GM12878 (cell line): ENCODE results near the gene TIFAB. TPM values are rescaled to one million over a fixed set of nuclear protein-coding genes. Genes with fewer than 3 reads are reported as not detected.

Experiments used
- ATAC-seq: fragments of 200-7000 bp; cut with Tn5 transposase; 3 replicates; pipeline ENCODE4 v1.9.1; 2020; ENCODE audit warnings: mild to moderate bottlenecking, moderate library complexity
- BruUV-seq: library from RNA; stranded (reverse); fragments of 400-500 nt; replicated peaks from 2 replicates; lab custom pipeline; 2021; lab: Mats Ljungman, UMichigan
- CTCF ChIA-PET: fragments of 300-600 bp; sonication (Branson Sonifier 250); formaldehyde crosslinking; extraction: SDS; loops from one replicate; lab custom pipeline; 2021; ENCODE audit warnings: inconsistent platforms; lab: Yijun Ruan, JAX
- POLR2A ChIA-PET: fragments of 350-600 bp; formaldehyde crosslinking; extraction: SDS; loops from one replicate; lab custom pipeline; 2021; ENCODE audit warnings: inconsistent platforms; lab: Charles Lee
- RAD21 ChIA-PET: fragments of 300-600 bp; sonication (Branson Sonifier 250); formaldehyde crosslinking; loops from one replicate; lab custom pipeline; 2023; ENCODE audit warnings: antibody characterized with exemption; ENCODE audit not compliant: unreplicated experiment; lab: Charles Lee
- SMC1A ChIA-PET: fragments of 300-600 bp; sonication (Branson Sonifier 250); formaldehyde crosslinking; loops from one replicate; lab custom pipeline; 2023; ENCODE audit not compliant: unreplicated experiment, uncharacterized antibody; lab: Charles Lee
- DNase-seq: peaks from one replicate; pipeline ENCODE4 v3.0.0-alpha.2; 2011; ENCODE audit warnings: low read depth, low spot score
- FAIRE-seq: peaks from 3 replicates; lab custom pipeline; 2011; peaks lifted over from hg19 to GRCh38; lab: Jason Lieb, UNC
- H2AFZ ChIP-seq: 2 replicates; pipeline ENCODE4 v1.6.0; 2011; ENCODE audit warnings: low read depth, low read length, control low read depth; ENCODE audit not compliant: control insufficient read depth
- H3K27ac ChIP-seq: 2 replicates; pipeline ENCODE4 v1.5.1; 2011; ENCODE audit warnings: control low read depth; ENCODE audit not compliant: control insufficient read depth, insufficient read depth
- H3K27me3 ChIP-seq, 2 experiments: replicated peaks in 1 of 2; 2 replicates each; pipeline versions ENCODE4 v1.6.0 to v1.6.1; 2011; ENCODE audit warnings: low read length in 1 of 2; ENCODE audit not compliant: control insufficient read depth in 2 of 2, insufficient read depth in 2 of 2
- H3K36me3 ChIP-seq, 2 experiments: 2 replicates each; pipeline ENCODE4 v1.5.1; 2011; ENCODE audit warnings: low read length in 1 of 2; ENCODE audit not compliant: control insufficient read depth in 2 of 2, insufficient read depth in 2 of 2
- H3K4me1 ChIP-seq: 2 replicates; pipeline ENCODE4 v1.6.1; 2011; ENCODE audit warnings: mild to moderate bottlenecking, low read length, moderate library complexity, mixed read lengths; ENCODE audit not compliant: control insufficient read depth, insufficient read depth
- H3K4me2 ChIP-seq: 2 replicates; pipeline ENCODE4 v1.6.0; 2011; ENCODE audit warnings: control low read depth; ENCODE audit not compliant: control insufficient read depth, insufficient read depth
- H3K4me3 ChIP-seq: fragments of 200-600 bp; sonication (generic); 2 replicates; pipeline ENCODE4 v1.5.1; 2016
- H3K79me2 ChIP-seq: 2 replicates; pipeline ENCODE4 v1.6.0; 2011; ENCODE audit warnings: low read length; ENCODE audit not compliant: control insufficient read depth, insufficient read depth
- H3K9ac ChIP-seq: 2 replicates; pipeline ENCODE4 v1.8.0; 2011; ENCODE audit warnings: low read length, control low read depth, mixed read lengths; ENCODE audit not compliant: control insufficient read depth, insufficient read depth
- H3K9me3 ChIP-seq: replicated peaks from 3 replicates; pipeline ENCODE4 v1.5.1; 2011; ENCODE audit warnings: mild to moderate bottlenecking, low read length; ENCODE audit not compliant: control insufficient read depth, insufficient read depth
- H4K20me1 ChIP-seq: 2 replicates; pipeline ENCODE4 v1.6.0; 2011; ENCODE audit not compliant: control insufficient read depth, insufficient read depth
- CBX5 ChIP-seq: sonication (generic); IDR thresholded peaks from 2 replicates; pipeline ENCODE4 v1.6.1; 2016; ENCODE audit warnings: low read depth, moderate library complexity, mild to moderate bottlenecking, inconsistent platforms
- ELK1 ChIP-seq: IDR thresholded peaks from 2 replicates; pipeline ENCODE4 v1.6.1; 2012; ENCODE audit warnings: low read depth, low read length, improper control_type of control experiment
- MTA3 ChIP-seq: IDR thresholded peaks from 2 replicates; pipeline ENCODE4 v1.6.1; 2012; ENCODE audit warnings: low read length, inconsistent platforms, borderline replicate concordance
- PKNOX1 ChIP-seq: fragments of 450-650 bp; IDR thresholded peaks from 2 replicates; pipeline ENCODE4 v1.6.1; 2016; ENCODE audit warnings: mild to moderate bottlenecking
- RELA ChIP-seq: fragments of 450-650 bp; IDR thresholded peaks from 2 replicates; pipeline ENCODE4 v1.8.0; 2014; ENCODE audit warnings: borderline replicate concordance; ENCODE audit not compliant: partially characterized antibody
- SKIL ChIP-seq: fragments of 450-650 bp; IDR thresholded peaks from 2 replicates; pipeline ENCODE4 v1.6.1; 2017; ENCODE audit warnings: mild to moderate bottlenecking, low read depth, inconsistent platforms; ENCODE audit not compliant: poor library complexity, severe bottlenecking
- ZSCAN29 ChIP-seq: fragments of 450-650 bp; IDR thresholded peaks from 2 replicates; pipeline ENCODE4 v1.6.1; 2017; ENCODE audit warnings: mild to moderate bottlenecking, moderate library complexity
- WGBS: methylation state at CpG from one replicate; pipeline ENCODE4 v1.1.6; 2016; ENCODE audit warnings: low lambda C conversion rate; ENCODE audit not compliant: insufficient replicate concordance, insufficient coverage; ENCODE audit errors: missing lambda C conversion rate; 5-methylcytosine and 5-hydroxymethylcytosine counted together
- in situ Hi-C: fragments of 300-500 bp; cut with MboI; formaldehyde crosslinking; loops from 9 replicates; pipeline ENCODE4 v1.14.3; 2018; ENCODE audit warnings: mixed read lengths
- intact Hi-C: fragments of 100-400 bp; cut with micrococcal nuclease; formaldehyde crosslinking; loops from one replicate; pipeline ENCODE4 v1.14.2; 2022; ENCODE audit not compliant: unreplicated experiment
- polyA plus RNA-seq, 11 experiments: library from polyadenylated mRNA; depleted of rRNA in 4 of 11; unstranded in 6 of 11; stranded (reverse) in 5 of 11; fragments of >200 nt; fragmentation: Nextera tagmentation in 4 of 11; fragmentation: Illumina TruSeq in 1 of 11; extraction: Ambion mirVana in 4 of 11; extraction: Trizol in 1 of 11; gene quantifications; 1 replicate in 1 of 11; 2 replicates in 10 of 11; pipeline versions ENCODE4 v1.2.1 to v1.2.3, GENCODE V29; 2011 to 2016; ENCODE audit warnings: inconsistent platforms in 2 of 11, missing spikeins in 2 of 11, low read depth in 1 of 11
- total RNA-seq, 4 experiments: library from RNA; depleted of rRNA in 3 of 4; stranded (reverse); fragments of >200 nt in 3 of 4; fragmentation: Illumina TruSeq in 1 of 4; extraction: Trizol in 1 of 4; gene quantifications; 2 replicates each; pipeline versions ENCODE4 v1.2.1 to v1.2.3, GENCODE V29; 2013 to 2021

Gene TIFAB
- total and polyA plus RNA-seq, 10 of the 15 experiments (the other 5 are each of a cell fraction or from before 2014, with no cell fraction given), result not detected

- TF ChIP-seq SKIL, result no peak
- no peak for TF ChIP-seq ELK1
- TF ChIP-seq MTA3, result no peak
- no peak for TF ChIP-seq CBX5
These were observed 16.5 kb downstream of the TIFAB start (continued) for GRCh38 chr5:135435467-135436330.

GRCh38 chr5:135434591-135435466 lies 17.3 kb downstream of the TIFAB start:
- 0 out of 2 replicates have a peak, but pooled peaks have one; percentile 10 for TF ChIP-seq PKNOX1
- no peak for TF ChIP-seq ZSCAN29
- no peak for TF ChIP-seq RELA
- TF ChIP-seq, all 136 proteins: peak for 1
- Histone ChIP-seq H3K27me3 (no peaks in the 10 kb centered on the region; a peak in 1 of 4 replicates), H2AFZ (no peak overlapping the region), H3K4me3 (no peak overlapping the region), H3K9me3 (no peaks in the 10 kb centered on the region), H3K4me1 (peaks cover 15% of the 10 kb centered on the region), H3K9ac (no peak overlapping the region), H3K79me2 (no peaks in the 10 kb centered on the region), H4K20me1 (no peaks in the 10 kb centered on the region), H3K27ac (no peak overlapping the region), H3K4me2 (no peak overlapping the region), H3K36me3 (no peaks in the 10 kb centered on the region)
- no TSS peak for BruUV-seq
- ChIA-PET RAD21 (no interaction called here), SMC1A (interaction anchor here (2.0 kb wide), 1 partner anchor 10 kb away, joined by 4 read pairs; no protein-coding TSS in a partner anchor), POLR2A (no interaction called here), CTCF (interaction anchor here (1.0 to 4.9 kb wide), 3 partner anchors 9 to 31 kb away, joined by 3 to 19 read pairs (median 4); no protein-coding TSS in a partner anchor)
- 34% methylated on average over 24 of the region's 24 CpGs for WGBS
- no peak for DNase-seq
- intact Hi-C loops, result no loop called here
- no peak for ATAC-seq
- no peak for FAIRE-seq
- in situ Hi-C loops, result no loop called here
